Retinal pigment epithelial cell (primary cell): ENCODE results near the gene SLC25A17.
"Not testable (repeated sequence)": the region's sequence is repeated elsewhere in the genome, so short reads cannot be mapped to it uniquely, and the experiment has no call there.

Experiments used
- DNase-seq: peaks from one replicate; pipeline ENCODE4 v3.0.0-alpha.2; 2010; ENCODE audit warnings: low read depth
- H3K4me3 ChIP-seq: 2 replicates; pipeline ENCODE4 v1.5.1; 2011; ENCODE audit warnings: mild to moderate bottlenecking, low read length, control low read depth, moderate library complexity
- TF ChIP-seq, protein P1 (sequence below): conservative IDR thresholded peaks from 2 replicates; pipeline ENCODE4 v1.5.1; 2011; ENCODE audit warnings: low read depth, low read length, control low read depth, inconsistent platforms

SLC25A17 gene

GRCh38 chr22:40838486-40838885 lies 19.3 kb upstream of the SLC25A17 start:
- TF ChIP-seq, protein P1, sequence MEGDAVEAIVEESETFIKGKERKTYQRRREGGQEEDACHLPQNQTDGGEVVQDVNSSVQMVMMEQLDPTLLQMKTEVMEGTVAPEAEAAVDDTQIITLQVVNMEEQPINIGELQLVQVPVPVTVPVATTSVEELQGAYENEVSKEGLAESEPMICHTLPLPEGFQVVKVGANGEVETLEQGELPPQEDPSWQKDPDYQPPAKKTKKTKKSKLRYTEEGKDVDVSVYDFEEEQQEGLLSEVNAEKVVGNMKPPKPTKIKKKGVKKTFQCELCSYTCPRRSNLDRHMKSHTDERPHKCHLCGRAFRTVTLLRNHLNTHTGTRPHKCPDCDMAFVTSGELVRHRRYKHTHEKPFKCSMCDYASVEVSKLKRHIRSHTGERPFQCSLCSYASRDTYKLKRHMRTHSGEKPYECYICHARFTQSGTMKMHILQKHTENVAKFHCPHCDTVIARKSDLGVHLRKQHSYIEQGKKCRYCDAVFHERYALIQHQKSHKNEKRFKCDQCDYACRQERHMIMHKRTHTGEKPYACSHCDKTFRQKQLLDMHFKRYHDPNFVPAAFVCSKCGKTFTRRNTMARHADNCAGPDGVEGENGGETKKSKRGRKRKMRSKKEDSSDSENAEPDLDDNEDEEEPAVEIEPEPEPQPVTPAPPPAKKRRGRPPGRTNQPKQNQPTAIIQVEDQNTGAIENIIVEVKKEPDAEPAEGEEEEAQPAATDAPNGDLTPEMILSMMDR = no peak
- no peak overlapping the region for H3K4me3 ChIP-seq
- no peak for DNase-seq

DNA sequence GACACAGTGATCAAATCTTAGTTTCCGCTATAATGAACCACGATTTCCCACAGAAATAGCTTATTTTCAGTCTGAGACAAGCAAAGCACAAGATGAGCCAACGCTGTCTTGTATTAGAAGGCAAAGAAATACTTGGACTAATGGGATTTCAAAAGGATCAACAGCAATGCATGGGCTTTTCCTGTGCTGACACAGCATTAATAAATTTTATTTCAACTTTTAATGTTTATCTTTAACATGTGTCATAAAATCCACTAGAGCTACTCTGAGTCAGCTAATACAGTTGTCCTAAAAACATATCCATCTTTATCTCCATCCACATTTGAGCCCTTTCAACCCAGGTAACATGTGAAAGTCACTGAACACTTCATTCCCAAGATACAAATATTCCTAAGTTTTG lies 15.5 kb upstream of the SLC25A17 start:
- no peak overlapping the region for H3K4me3 ChIP-seq
- TF ChIP-seq, protein P1 = no peak
- no peak for DNase-seq

- TF ChIP-seq, protein P1 = no peak
- H3K4me3 ChIP-seq = no peak overlapping the region
- no peak for DNase-seq
These were observed 10.0 kb upstream of the SLC25A17 start for GRCh38 chr22:40829131-40829530.

GRCh38 chr22:40826984-40827741 lies 8.0 kb upstream of the SLC25A17 start:
- no peak for DNase-seq
- no peak overlapping the region for H3K4me3 ChIP-seq
- TF ChIP-seq, protein P1 = no peak

GRCh38 chr22:40826292-40826691 lies 7.1 kb upstream of the SLC25A17 start:
- not testable (repeated sequence) for H3K4me3 ChIP-seq, DNase-seq

DNA sequence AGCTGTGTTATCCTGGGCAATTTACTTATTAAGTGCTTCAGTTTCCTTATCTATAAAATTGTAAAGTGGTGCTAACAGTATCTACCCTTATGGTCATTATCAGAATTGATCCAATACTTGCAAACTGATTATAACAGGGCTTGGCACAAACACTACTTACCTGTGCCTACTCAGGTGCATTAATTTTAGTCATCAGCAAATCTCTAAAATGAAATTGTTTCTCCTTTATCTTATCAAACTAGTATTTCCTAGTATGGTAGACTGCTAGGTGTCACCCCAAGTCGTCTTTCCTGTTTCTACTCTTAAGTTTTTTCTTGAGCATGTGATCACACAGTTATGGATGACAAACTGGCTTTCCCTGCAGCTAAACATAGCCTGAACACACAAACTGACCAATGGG lies 4.3 kb upstream of the SLC25A17 start:
- no peak overlapping the region for H3K4me3 ChIP-seq
- no peak for DNase-seq
- TF ChIP-seq, protein P1 = no peak

DNA sequence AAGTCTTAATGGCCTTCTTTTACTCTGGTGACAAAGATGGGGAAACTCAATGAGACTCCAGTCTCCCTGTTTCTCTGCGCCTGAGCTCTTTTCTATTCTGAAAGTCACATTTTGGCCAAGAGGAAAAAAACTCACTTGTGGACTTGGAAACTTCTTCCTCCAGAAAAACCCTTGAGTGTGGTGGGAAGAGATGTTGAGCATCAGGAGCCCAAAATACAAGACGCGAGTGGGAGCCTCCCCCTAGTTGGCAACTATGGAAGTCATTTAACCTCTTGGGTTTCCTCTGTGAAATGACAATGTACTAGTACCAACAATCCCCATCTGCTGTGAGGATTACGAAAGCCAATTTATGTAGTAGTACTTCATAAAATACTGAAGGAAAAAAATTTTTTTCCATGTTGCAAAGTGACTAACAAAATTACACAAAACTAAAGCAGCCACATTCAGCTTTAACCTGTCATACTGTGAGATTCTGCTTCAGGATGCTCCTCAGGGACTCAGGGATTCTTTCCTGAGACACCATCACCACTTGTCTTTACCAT lies 524 bp upstream of the SLC25A17 start:
- DNase-seq = no peak
- H3K4me3 ChIP-seq = peak overlapping the region; percentile 94
- TF ChIP-seq, protein P1 = no peak
